ENCODE measurements around the gene LANCL1. TPM values are rescaled to one million over a fixed set of nuclear protein-coding genes. Genes with fewer than 3 reads are reported as not detected.
"Not testable (repeated sequence)": the region's sequence is repeated elsewhere in the genome, so short reads cannot be mapped to it uniquely, and the experiment has no call there.

Gene LANCL1
- total RNA-seq, 2 experiments from 2014 or later = 34.0 to 36.9 TPM

GRCh38 chr2:210454336-210454735, 22.2 kb downstream of the LANCL1 start:
- ChIA-PET POLR2A (no interaction called here), CTCF (no interaction called here)
- Mint-ChIP-seq H3K9me3 (peaks cover 8% of the 10 kb centered on the region), H3K27ac (no peak overlapping the region), H3K4me1 (ENCODE audit: low read depth) (peaks cover 6% of the 10 kb centered on the region), H3K4me3 (no peak overlapping the region), H3K36me3 (ENCODE audit: low read depth) (peaks cover 56% of the 10 kb centered on the region), H3K27me3 (no peaks in the 10 kb centered on the region)
- no peak for TF ChIP-seq CTCF (IDR thresholded peaks at IDR 0.05)
- ATAC-seq = no peak
- no peak for DNase-seq
- intact Hi-C loops (cut with micrococcal nuclease) = no loop called here

GRCh38 chr2:210452194-210452593, 24.4 kb downstream of the LANCL1 start:
- intact Hi-C loops (cut with micrococcal nuclease) = no loop called here
- peaks cover 4% of the 10 kb centered on the region for H3K4me1 Mint-ChIP-seq (ENCODE audit: low read depth)
- TF ChIP-seq CTCF (IDR thresholded peaks at IDR 0.05) = no peak
- ChIA-PET POLR2A (no interaction called here), CTCF (no interaction called here)
- no peak overlapping the region for H3K4me3 Mint-ChIP-seq
- no peak for ATAC-seq
- no peak overlapping the region for H3K27ac Mint-ChIP-seq
- H3K9me3 Mint-ChIP-seq = peaks cover 25% of the 10 kb centered on the region
- peaks cover 68% of the 10 kb centered on the region for H3K36me3 Mint-ChIP-seq (ENCODE audit: low read depth)
- DNase-seq = no peak
- H3K27me3 Mint-ChIP-seq = no peaks in the 10 kb centered on the region

GRCh38 chr2:210450942-210451341, 25.6 kb downstream of the LANCL1 start:
- DNase-seq; CTCF ChIA-PET; ATAC-seq; H3K4me1 Mint-ChIP-seq (ENCODE audit: low read depth); H3K27me3 Mint-ChIP-seq; intact Hi-C loops (cut with micrococcal nuclease); POLR2A ChIA-PET; H3K4me3 Mint-ChIP-seq; H3K27ac Mint-ChIP-seq: not testable (repeated sequence)
- H3K36me3 Mint-ChIP-seq (ENCODE audit: low read depth) = peaks cover 79% of the 10 kb centered on the region
- H3K9me3 Mint-ChIP-seq = peaks cover 30% of the 10 kb centered on the region

GRCh38 chr2:210445732-210446131, 30.8 kb downstream of the LANCL1 start:
- ChIA-PET POLR2A (no interaction called here), CTCF (interaction anchor here (1.2 to 1.7 kb wide), 3 partner anchors 26 to 58 kb away, joined by 3 to 5 read pairs (median 3); no protein-coding TSS in a partner anchor)
- no peak for DNase-seq
- Mint-ChIP-seq H3K4me3 (no peak overlapping the region), H3K27ac (no peak overlapping the region), H3K36me3 (ENCODE audit: low read depth) (peaks cover 49% of the 10 kb centered on the region), H3K4me1 (ENCODE audit: low read depth) (peaks cover 16% of the 10 kb centered on the region), H3K9me3 (peaks cover 29% of the 10 kb centered on the region), H3K27me3 (no peaks in the 10 kb centered on the region)
- intact Hi-C loops (cut with micrococcal nuclease) = no loop called here
- no peak for ATAC-seq
- no peak for TF ChIP-seq CTCF (IDR thresholded peaks at IDR 0.05)

- no peak overlapping the region for H3K27ac Mint-ChIP-seq
- H3K27me3 Mint-ChIP-seq = no peaks in the 10 kb centered on the region
- POLR2A ChIA-PET = no interaction called here
- CTCF ChIA-PET = interaction anchor here (0.9 to 1.7 kb wide), 3 partner anchors 26 to 32 kb away, joined by 3 to 5 read pairs (median 5); no protein-coding TSS in a partner anchor
- DNase-seq = no peak
- intact Hi-C loops (cut with micrococcal nuclease) = no loop called here
- no peak overlapping the region for H3K4me3 Mint-ChIP-seq
- no peak for ATAC-seq
- H3K36me3 Mint-ChIP-seq (ENCODE audit: low read depth) = peaks cover 46% of the 10 kb centered on the region
- peak; percentile 87 for TF ChIP-seq CTCF (IDR thresholded peaks at IDR 0.05)
- peaks cover 16% of the 10 kb centered on the region for H3K4me1 Mint-ChIP-seq (ENCODE audit: low read depth)
- peaks cover 26% of the 10 kb centered on the region for H3K9me3 Mint-ChIP-seq
These were observed 31.3 kb downstream of the LANCL1 start for GRCh38 chr2:210445116-210445707.

All from activated CD8-positive, alpha-beta T cell treated with anti-CD3 and anti-CD28 coated beads for 36 hours (primary cell).